GM23248 (cell line): ENCODE measurements around the gene SHE. TPM values are rescaled to one million over a fixed set of nuclear protein-coding genes. Genes with fewer than 3 reads are reported as not detected.

Experiments
- DNase-seq: peaks from one replicate; pipeline ENCODE4 v3.0.0-alpha.2; 2015
- H2AFZ ChIP-seq: fragments of 200-600 bp; sonication (generic); 2 replicates; pipeline ENCODE4 v1.6.1; 2016; ENCODE audit warnings: antibody characterized with exemption
- H3F3A ChIP-seq: fragments of 200-600 bp; sonication (generic); 2 replicates; pipeline ENCODE4 v1.6.1; 2016; ENCODE audit warnings: mild to moderate bottlenecking, antibody characterized with exemption, mixed run types; ENCODE audit not compliant: insufficient read depth
- H3K27ac ChIP-seq: fragments of 200-600 bp; sonication (generic); 2 replicates; pipeline ENCODE4 v1.5.1; 2016; ENCODE audit warnings: mild to moderate bottlenecking
- H3K27me3 ChIP-seq: fragments of 200-600 bp; sonication (generic); replicated peaks from 2 replicates; pipeline ENCODE4 v1.6.1; 2016; ENCODE audit warnings: mild to moderate bottlenecking; ENCODE audit not compliant: insufficient read depth
- H3K36me3 ChIP-seq: fragments of 200-600 bp; sonication (generic); 2 replicates; pipeline ENCODE4 v1.6.1; 2016; ENCODE audit warnings: low read depth, mild to moderate bottlenecking
- H3K4me1 ChIP-seq: fragments of 200-600 bp; sonication (generic); 2 replicates; pipeline ENCODE4 v1.6.1; 2016; ENCODE audit warnings: mild to moderate bottlenecking; ENCODE audit not compliant: insufficient read depth
- H3K4me2 ChIP-seq: fragments of 200-600 bp; sonication (generic); one replicate; pipeline ENCODE4 v1.6.1; 2016; ENCODE audit warnings: mild to moderate bottlenecking; ENCODE audit not compliant: unreplicated experiment
- H3K4me3 ChIP-seq: fragments of 200-600 bp; sonication (generic); 2 replicates; pipeline ENCODE4 v1.5.1; 2016; ENCODE audit warnings: mild to moderate bottlenecking
- H3K79me2 ChIP-seq: fragments of 200-600 bp; sonication (generic); 2 replicates; pipeline ENCODE4 v1.6.1; 2016; ENCODE audit warnings: mild to moderate bottlenecking; ENCODE audit not compliant: insufficient read depth
- H3K9ac ChIP-seq: fragments of 200-600 bp; sonication (generic); 2 replicates; pipeline ENCODE4 v1.6.1; 2016; ENCODE audit warnings: mild to moderate bottlenecking
- H3K9me2 ChIP-seq: fragments of 200-600 bp; sonication (generic); 2 replicates; pipeline ENCODE4 v1.6.1; 2016; ENCODE audit warnings: mixed run types, mild to moderate bottlenecking, moderate library complexity; ENCODE audit not compliant: insufficient read depth
- H3K9me3 ChIP-seq: fragments of 200-600 bp; sonication (generic); one replicate; pipeline ENCODE4 v1.6.1; 2017; ENCODE audit warnings: low read depth
- H4K20me1 ChIP-seq: fragments of 200-600 bp; sonication (generic); 2 replicates; pipeline ENCODE4 v1.6.0; 2016; ENCODE audit not compliant: insufficient read depth
- EZH2 ChIP-seq: fragments of 200-600 bp; sonication (generic); IDR thresholded peaks from 2 replicates; pipeline ENCODE4 v1.6.1; 2018; ENCODE audit warnings: antibody characterized with exemption, mild to moderate bottlenecking; ENCODE audit not compliant: insufficient read depth, poor library complexity, severe bottlenecking
- EZH2phosphoT487 ChIP-seq: fragments of 200-600 bp; sonication (generic); IDR thresholded peaks from 2 replicates; pipeline ENCODE4 v1.6.1; 2018; ENCODE audit warnings: antibody characterized with exemption, moderate library complexity, mild to moderate bottlenecking, low read depth; ENCODE audit not compliant: insufficient read depth
- WGBS, 2 experiments: methylation state at CpG; one replicate each; pipeline ENCODE4 v1.1.6; 2015 to 2017; ENCODE audit warnings: low lambda C conversion rate in 2 of 2, low coverage in 1 of 2; ENCODE audit errors: missing lambda C conversion rate in 2 of 2; 5-methylcytosine and 5-hydroxymethylcytosine counted together
- in situ Hi-C: fragments of 300-500 bp; cut with MboI; formaldehyde crosslinking; loops from 2 replicates; pipeline ENCODE4 v1.15.0; 2020
- polyA plus RNA-seq: library from polyadenylated mRNA; unstranded; fragments of >200 nt; fragmentation: Nextera tagmentation; extraction: Ambion mirVana; gene quantifications from 2 replicates; pipeline ENCODE4 v1.2.1, GENCODE V29; 2016
- total RNA-seq: library from RNA; depleted of rRNA; stranded (reverse); fragments of >200 nt; shearing (Covaris generic); gene quantifications from 2 replicates; pipeline ENCODE4 v1.2.3, GENCODE V29; 2014

SHE gene
- total and polyA plus RNA-seq, 2 experiments from 2014 or later = 0.03 TPM; not detected in 1

DNA sequence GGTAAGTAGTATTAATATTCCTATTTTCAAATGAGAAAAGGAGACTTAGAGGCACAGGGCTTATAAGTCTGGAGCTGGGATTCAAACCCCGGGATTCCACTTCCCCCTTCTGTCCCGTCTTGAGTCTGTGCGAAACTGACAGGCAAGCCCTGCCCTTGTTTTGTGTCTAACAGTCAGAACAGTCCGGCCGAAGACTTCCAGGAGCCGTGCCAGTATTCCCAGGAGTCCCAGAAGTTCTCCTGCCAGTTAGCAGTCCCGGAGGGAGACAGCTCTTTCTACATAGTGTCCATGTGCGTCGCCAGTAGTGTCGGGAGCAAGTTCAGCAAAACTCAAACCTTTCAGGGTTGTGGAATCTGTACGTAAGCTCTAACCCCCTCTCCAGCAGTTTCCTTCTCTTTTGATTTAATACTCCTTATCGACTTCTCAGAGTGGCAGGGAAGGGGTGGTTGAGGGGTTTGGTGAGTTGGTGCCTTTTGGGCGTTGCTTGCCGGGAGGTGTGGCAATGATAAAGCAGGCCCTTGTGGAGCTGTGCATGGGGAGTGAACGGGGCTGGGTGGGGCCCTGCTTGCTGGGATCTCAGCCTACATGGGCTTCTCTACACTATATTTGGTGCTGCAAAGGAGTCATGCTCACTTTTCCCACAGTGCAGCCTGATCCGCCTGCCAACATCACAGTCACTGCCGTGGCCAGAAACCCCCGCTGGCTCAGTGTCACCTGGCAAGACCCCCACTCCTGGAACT is 67.7 kb downstream of the SHE start:
- Histone ChIP-seq H3K4me3 (no peak overlapping the region), H3K27ac (peak overlapping the region; percentile 20), H3K79me2 (no peaks in the 10 kb centered on the region), H3K27me3 (no peaks in the 10 kb centered on the region), H4K20me1 (no peaks in the 10 kb centered on the region), H3K9ac (peak overlapping the region; percentile 13; the same call in 1 of the 2 replicates), H2AFZ (no peak overlapping the region), H3K4me1 (peaks cover 27% of the 10 kb centered on the region), H3K4me2 (peak overlapping the region; percentile 12), H3K9me2 (no peaks in the 10 kb centered on the region), H3K36me3 (no peaks in the 10 kb centered on the region), H3K9me3 (no peaks in the 10 kb centered on the region), H3F3A (peaks cover 27% of the 10 kb centered on the region)
- WGBS, 2 experiments = 36 to 37% methylated on average over 17 to 18 of the region's 18 CpGs
- DNase-seq = peak; percentile 77
- in situ Hi-C loops = no loop called here
- TF ChIP-seq EZH2 (no peak), EZH2phosphoT487 (no peak)

DNA sequence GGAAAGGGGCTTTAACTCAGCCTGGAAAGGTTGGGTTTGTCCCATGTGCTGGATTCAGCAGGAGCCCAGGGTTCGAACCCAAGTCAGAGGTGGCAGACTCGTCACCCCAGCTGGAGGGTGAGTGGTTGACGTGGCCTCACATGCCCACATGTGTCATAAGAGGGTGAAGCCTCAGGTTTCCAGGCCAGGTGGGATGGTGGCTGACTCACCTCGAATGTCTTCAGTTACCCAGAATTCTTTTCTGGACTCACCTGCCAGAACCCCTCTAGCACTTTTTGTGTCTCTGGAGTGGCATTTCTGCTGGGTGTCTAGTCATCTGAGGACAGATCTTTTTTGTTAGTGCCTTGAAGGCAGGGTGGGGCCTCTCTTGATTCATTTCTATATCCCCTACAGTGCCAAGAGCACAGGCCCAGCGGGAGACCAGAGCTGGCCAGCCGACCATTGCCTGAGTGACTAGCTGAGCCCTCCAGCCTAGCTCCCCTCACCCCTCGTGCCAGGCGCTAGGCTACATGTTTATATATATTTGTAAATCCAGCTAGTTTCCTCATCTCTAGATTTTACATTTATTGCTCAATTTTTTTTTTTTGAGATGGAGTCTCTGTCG is 68.9 kb downstream of the SHE start:
- in situ Hi-C loops = no loop called here
- Histone ChIP-seq H3K9me2 (no peaks in the 10 kb centered on the region), H2AFZ (no peak overlapping the region), H3K36me3 (no peaks in the 10 kb centered on the region), H3K27ac (peak overlapping the region; percentile 81), H3K79me2 (0 out of 2 replicates have a peak, but pooled peaks cover 2% of the 10 kb centered on the region), H3K27me3 (no peaks in the 10 kb centered on the region), H3K4me3 (no peak overlapping the region), H3K9me3 (no peaks in the 10 kb centered on the region), H3F3A (peaks cover 27% of the 10 kb centered on the region), H3K9ac (peak overlapping the region; percentile 28), H3K4me1 (peaks cover 27% of the 10 kb centered on the region), H3K4me2 (no peak overlapping the region), H4K20me1 (no peaks in the 10 kb centered on the region)
- WGBS, 2 experiments = 66 to 68% methylated on average over 9 of the region's 9 CpGs
- peak; percentile 68 for DNase-seq
- TF ChIP-seq EZH2 (no peak), EZH2phosphoT487 (no peak)

DNA sequence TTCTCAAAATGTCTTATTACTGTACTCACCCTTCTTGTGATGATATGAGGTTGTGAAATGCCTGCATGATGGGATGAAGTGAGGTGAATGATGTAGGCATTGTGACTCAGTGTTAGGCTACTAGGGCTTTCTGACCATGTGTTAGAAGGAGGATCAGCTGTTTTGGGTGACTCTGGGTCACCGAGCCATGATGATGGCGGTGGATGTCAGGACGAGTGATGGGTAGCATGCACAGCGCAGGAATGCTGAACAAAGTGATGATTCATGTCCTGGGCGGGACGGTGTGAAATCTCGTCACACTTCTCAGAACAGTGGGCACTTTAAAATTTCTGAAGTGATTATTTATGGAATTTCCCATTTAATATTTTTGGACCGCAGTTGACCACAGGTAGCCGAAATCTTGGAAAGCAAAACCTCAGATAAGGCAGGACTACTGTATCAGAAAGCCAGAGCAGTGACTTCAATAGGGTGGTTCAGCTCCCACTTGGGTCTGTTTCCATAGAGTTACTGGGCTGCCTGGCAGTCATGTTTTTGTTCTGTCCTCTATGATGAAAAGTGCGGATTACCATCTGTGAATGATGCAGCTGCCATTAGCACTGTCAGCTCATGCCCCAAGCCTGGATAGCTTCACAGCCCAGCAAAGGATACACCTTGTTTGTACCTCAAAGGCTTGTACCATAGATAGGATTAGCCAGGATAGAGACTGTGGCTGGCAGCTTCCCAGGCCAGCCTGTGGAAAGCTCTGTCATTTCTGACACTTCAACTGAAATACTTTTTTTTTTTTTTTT is 70.4 kb downstream of the SHE start:
- Histone ChIP-seq H3K27ac (peak overlapping the region; percentile 81), H3K9ac (peak overlapping the region; percentile 28), H4K20me1 (no peaks in the 10 kb centered on the region), H3K4me2 (peak overlapping the region; percentile 32), H3K27me3 (no peaks in the 10 kb centered on the region), H3F3A (peaks cover 27% of the 10 kb centered on the region), H3K79me2 (0 out of 2 replicates have a peak, but pooled peaks cover 4% of the 10 kb centered on the region), H3K9me2 (no peaks in the 10 kb centered on the region), H3K9me3 (no peaks in the 10 kb centered on the region), H3K4me3 (no peak overlapping the region), H2AFZ (no peak overlapping the region), H3K4me1 (peaks cover 27% of the 10 kb centered on the region), H3K36me3 (no peaks in the 10 kb centered on the region)
- in situ Hi-C loops = no loop called here
- TF ChIP-seq EZH2 (no peak), EZH2phosphoT487 (peak; percentile 86; the same call in 1 of the 2 replicates)
- 1 to 3% methylated on average over 10 of the region's 10 CpGs for WGBS, 2 experiments
- peak; percentile 99 for DNase-seq

DNA sequence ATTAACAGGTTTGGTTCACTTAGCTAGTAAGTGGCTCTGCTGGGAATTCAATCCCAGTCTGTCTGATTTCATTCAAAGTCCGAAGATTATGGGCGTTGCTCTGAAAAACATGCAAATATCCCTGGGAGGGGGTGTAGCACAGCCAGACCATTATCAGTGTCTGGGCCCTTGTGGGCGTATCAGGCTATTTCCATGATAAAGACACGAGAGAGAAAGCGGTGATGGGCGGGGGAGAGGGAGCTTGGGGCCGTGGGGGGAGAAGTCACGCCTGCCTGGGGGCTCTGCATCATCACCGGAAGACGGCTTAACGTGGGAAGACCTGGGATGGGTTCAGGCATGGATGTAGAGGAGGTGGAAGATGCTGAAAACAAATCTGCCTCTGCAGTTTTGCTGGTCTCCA is 71.3 kb downstream of the SHE start:
- H3F3A ChIP-seq = peaks cover 27% of the 10 kb centered on the region
- H3K9me3 ChIP-seq = no peaks in the 10 kb centered on the region
- 0 out of 2 replicates have a peak, but pooled peaks cover 4% of the 10 kb centered on the region for H3K79me2 ChIP-seq
- in situ Hi-C loops = no loop called here
- DNase-seq = no peak
- peak overlapping the region; percentile 81 for H3K27ac ChIP-seq
- peak overlapping the region; percentile 62 for H3K9ac ChIP-seq
- H3K9me2 ChIP-seq = no peaks in the 10 kb centered on the region
- no peak overlapping the region for H2AFZ ChIP-seq
- peak overlapping the region; percentile 32 for H3K4me2 ChIP-seq
- TF ChIP-seq EZH2 (no peak), EZH2phosphoT487 (no peak)
- WGBS, 2 experiments = 91 to 93% methylated on average over 7 to 11 of the region's 11 CpGs
- no peaks in the 10 kb centered on the region for H3K27me3 ChIP-seq
- H3K4me3 ChIP-seq = no peak overlapping the region
- H3K36me3 ChIP-seq = no peaks in the 10 kb centered on the region
- H3K4me1 ChIP-seq = peaks cover 27% of the 10 kb centered on the region
- no peaks in the 10 kb centered on the region for H4K20me1 ChIP-seq
